Kidney epithelial cell (primary cell): ENCODE data around the gene DPEP1. TPM values are rescaled to one million over a fixed set of nuclear protein-coding genes. Genes with fewer than 3 reads are reported as not detected.

Experiments
- DNase-seq: peaks from one replicate; pipeline ENCODE4 v3.0.0-alpha.2; 2010; ENCODE audit warnings: low read depth
- H3K27me3 ChIP-seq: 2 replicates; pipeline ENCODE4 v1.6.0; 2011; ENCODE audit warnings: low read length; ENCODE audit not compliant: control insufficient read depth, insufficient read depth
- H3K36me3 ChIP-seq: 2 replicates; pipeline ENCODE4 v1.5.1; 2011; ENCODE audit warnings: low read length; ENCODE audit not compliant: control insufficient read depth, insufficient read depth
- H3K4me3 ChIP-seq: 2 replicates; pipeline ENCODE4 v1.5.1; 2011; ENCODE audit warnings: low read depth, mild to moderate bottlenecking, control low read depth, low read length
- total RNA-seq: library from RNA; depleted of rRNA; stranded (reverse); fragments of >200 nt; gene quantifications from 2 replicates; pipeline ENCODE4 v1.2.3, GENCODE V29; 2015
- TF ChIP-seq, protein P1 (sequence below): IDR thresholded peaks from 2 replicates; pipeline ENCODE4 v1.5.1; 2011; ENCODE audit warnings: mild to moderate bottlenecking, moderate library complexity, low read length, control low read depth, inconsistent platforms; ENCODE audit not compliant: insufficient read depth, poor library complexity, severe bottlenecking

The DPEP1 gene
- total RNA-seq, 1 donor from 2014 or later: 1.2 TPM

DNA sequence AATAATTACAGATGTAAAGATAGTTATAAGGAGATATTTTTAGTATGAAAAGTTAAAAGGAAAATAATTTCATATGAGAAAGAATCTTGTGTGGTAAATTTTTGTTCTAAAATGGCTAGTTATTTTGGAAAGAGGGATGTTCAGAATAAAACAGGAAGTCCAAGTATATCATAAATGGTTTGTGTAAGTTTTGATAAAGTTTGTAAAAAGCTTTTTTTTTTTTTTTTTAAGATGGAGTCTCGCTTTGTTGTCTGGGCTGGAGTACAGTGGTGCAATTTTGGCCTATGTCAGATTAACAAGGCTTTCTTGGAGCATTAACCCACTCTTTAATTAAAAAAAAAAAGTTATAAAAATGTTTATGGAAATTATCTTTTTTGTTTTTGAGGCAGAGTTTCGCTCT, 64.8 kb downstream of the DPEP1 start:
- Histone ChIP-seq H3K27me3 (no peaks in the 10 kb centered on the region), H3K36me3 (no peaks in the 10 kb centered on the region), H3K4me3 (no peak overlapping the region)
- DNase-seq: no peak
- TF ChIP-seq, protein P1, sequence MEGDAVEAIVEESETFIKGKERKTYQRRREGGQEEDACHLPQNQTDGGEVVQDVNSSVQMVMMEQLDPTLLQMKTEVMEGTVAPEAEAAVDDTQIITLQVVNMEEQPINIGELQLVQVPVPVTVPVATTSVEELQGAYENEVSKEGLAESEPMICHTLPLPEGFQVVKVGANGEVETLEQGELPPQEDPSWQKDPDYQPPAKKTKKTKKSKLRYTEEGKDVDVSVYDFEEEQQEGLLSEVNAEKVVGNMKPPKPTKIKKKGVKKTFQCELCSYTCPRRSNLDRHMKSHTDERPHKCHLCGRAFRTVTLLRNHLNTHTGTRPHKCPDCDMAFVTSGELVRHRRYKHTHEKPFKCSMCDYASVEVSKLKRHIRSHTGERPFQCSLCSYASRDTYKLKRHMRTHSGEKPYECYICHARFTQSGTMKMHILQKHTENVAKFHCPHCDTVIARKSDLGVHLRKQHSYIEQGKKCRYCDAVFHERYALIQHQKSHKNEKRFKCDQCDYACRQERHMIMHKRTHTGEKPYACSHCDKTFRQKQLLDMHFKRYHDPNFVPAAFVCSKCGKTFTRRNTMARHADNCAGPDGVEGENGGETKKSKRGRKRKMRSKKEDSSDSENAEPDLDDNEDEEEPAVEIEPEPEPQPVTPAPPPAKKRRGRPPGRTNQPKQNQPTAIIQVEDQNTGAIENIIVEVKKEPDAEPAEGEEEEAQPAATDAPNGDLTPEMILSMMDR: no peak

DNA sequence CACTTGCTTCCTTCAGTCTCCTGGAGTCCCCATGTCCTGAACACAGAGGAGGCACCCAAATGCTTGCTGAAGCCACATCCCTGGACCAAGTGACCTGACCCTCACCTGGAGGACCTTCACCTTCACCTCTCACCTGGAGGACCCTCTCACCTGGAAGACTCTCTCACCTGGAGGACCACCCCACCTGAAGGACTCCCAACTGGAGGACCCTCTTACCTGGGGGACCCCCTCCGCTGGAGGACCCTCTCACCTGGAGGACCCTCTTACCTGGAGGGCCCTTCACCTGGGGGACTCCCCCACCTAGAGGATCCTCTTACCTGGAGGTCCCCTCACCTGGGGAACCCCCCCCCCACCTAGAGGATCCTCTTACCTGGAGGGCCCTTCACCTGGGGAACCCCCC, 72.5 kb downstream of the DPEP1 start:
- Histone ChIP-seq H3K36me3 (no peaks in the 10 kb centered on the region), H3K4me3 (no peak overlapping the region), H3K27me3 (no peaks in the 10 kb centered on the region)
- DNase-seq: no peak
- TF ChIP-seq, protein P1: no peak

DNA sequence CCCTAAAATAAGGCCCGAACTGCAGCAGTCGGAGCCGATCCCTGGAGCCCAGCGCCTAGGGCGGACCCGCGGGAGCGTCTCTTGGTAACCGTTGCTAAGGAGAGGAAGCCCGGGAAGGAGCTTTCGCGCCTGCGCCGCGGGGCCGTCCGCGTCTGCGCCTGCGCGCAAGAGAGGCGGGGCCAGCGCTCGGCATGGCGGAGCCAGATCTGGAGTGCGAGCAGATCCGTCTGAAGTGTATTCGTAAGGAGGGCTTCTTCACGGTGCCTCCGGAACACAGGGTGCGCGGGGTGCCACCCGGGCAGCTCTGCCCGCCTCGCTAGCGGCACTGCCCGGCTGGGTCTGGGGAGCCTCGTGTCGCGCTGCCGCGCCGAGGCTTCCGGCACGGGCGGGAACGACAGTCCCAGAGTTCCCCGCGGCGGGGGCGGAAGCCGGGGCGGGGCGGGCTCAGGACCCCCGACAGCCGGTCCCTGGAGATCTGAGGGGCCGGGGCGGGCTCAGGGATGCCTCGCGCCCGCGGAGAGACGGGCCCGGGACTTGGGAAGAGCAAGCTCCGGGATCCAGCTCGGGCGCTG, 73.2 kb downstream of the DPEP1 start, which contains the start of gene CDK10:
CDK10 (plus strand) TSS at position 170 of the 572 bp plus-strand sequence; CDS start at position 192, 22 bp downstream.
- DNase-seq: no peak
- TF ChIP-seq, protein P1: no peak
- Histone ChIP-seq H3K27me3 (no peaks in the 10 kb centered on the region), H3K4me3 (peak within 1 kb of the TSS; percentile 91), H3K36me3 (peaks cover 1% of the 10 kb centered on the region)

DNA sequence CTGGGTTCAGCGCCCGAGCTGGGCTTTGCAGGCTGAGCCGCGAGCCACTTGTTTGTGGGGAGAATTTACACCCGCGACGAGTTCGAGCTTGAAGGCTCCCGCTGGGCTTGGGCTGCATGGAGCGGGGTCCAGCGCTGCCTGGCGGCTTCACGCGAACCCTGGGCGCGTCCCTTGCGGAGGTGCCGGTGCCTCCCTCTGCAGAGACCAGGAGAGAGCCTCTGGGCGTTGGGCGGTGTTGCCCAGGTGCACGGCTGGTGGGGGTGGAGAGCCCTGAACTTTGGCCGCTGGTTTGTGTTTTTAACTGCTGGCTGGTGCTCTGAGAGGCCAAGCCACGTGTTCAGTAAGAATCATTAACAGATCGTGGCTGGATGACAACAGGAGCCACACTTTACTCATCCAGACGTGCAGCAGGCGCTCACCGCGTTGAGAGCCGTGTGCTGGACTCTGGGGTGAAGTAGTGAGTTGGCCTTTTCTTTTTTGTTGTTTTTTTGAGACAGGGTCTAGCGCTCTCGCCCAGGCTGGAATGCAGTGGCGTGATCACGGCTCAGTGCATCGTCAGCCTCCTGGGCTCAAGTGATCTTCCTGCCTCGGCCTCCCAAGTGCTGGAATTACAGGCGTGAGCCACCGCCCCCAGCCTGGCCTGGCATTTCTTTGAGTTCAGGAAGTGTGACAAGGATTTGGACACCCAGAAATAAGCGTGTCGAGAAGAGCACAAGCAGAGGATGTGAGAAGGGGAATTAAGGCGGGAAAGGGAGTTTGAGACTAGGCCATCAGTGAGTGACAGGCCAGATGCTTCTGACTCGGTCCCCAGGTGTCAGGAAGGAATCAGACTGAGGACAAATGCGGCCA, 73.9 kb downstream of the DPEP1 start:
- Histone ChIP-seq H3K36me3 (peaks cover 1% of the 10 kb centered on the region), H3K27me3 (no peaks in the 10 kb centered on the region), H3K4me3 (peak overlapping the region; percentile 91)
- peak; percentile 77 for DNase-seq
- TF ChIP-seq, protein P1: peak; percentile 20

Other genes starting within 250 kb of the DPEP1 start
- gene ANKRD11, start 123.1 kb upstream of the DPEP1 start, total RNA-seq: 133 and 171 TPM in 2 replicates
- 126 and 144 TPM in 2 replicates for gene SPG7, start 105.2 kb upstream of the DPEP1 start, total RNA-seq
- 11,644 and 17,833 TPM in 2 replicates for gene RPL13, start 53.0 kb upstream of the DPEP1 start, total RNA-seq
- gene CPNE7, start 37.9 kb upstream of the DPEP1 start, total RNA-seq: 11.5 and 11.6 TPM in 2 replicates
- gene CHMP1A, start 44.1 kb downstream of the DPEP1 start, total RNA-seq: 96.8 and 126 TPM in 2 replicates
- gene SPATA33, start 44.2 kb downstream of the DPEP1 start, total RNA-seq: 6.6 and 10.0 TPM in 2 replicates
- 50.5 and 61.5 TPM in 2 replicates for gene CDK10, start 73.0 kb downstream of the DPEP1 start, total RNA-seq
- 24.0 and 28.8 TPM in 2 replicates for gene SPATA2L, start 88.1 kb downstream of the DPEP1 start, total RNA-seq
- 5.1 and 9.3 TPM in 2 replicates for gene VPS9D1, start 107.3 kb downstream of the DPEP1 start, total RNA-seq
- gene ZNF276, start 107.9 kb downstream of the DPEP1 start, total RNA-seq: 21.7 and 29.4 TPM in 2 replicates
- 16.0 and 19.1 TPM in 2 replicates for gene FANCA, start 203.0 kb downstream of the DPEP1 start, total RNA-seq
- gene SPIRE2, start 214.8 kb downstream of the DPEP1 start, total RNA-seq: 1.2 and 1.4 TPM in 2 replicates